ENCODE results near the gene XPC. TPM values are rescaled to one million over a fixed set of nuclear protein-coding genes. Genes with fewer than 3 reads are reported as not detected.

XPC gene
- total RNA-seq, 3 donors from 2014 or later (not counting 1 experiment from before 2014, with no cell fraction given): 45.5 to 62.1 (median 50.0) TPM

GRCh38 chr3:14202874-14203520 lies 24.6 kb upstream of the XPC start:
- 78% methylated on average over 23 of the region's 23 CpGs for WGBS (ENCODE audit: insufficient coverage)

GRCh38 chr3:14201940-14202684 lies 23.7 kb upstream of the XPC start:
- H3K9me3 Mint-ChIP-seq: no peaks in the 10 kb centered on the region
- H3K4me3 ChIP-seq (ENCODE audit: low read length): no peak overlapping the region
- DNase-seq (no peak), ATAC-seq (no peak)
- no peaks in the 10 kb centered on the region for H3K4me1 ChIP-seq (ENCODE audit: control insufficient read depth, insufficient read depth, low read length)
- intact Hi-C loops (cut with micrococcal nuclease): no loop called here
- H3K9me3 ChIP-seq (ENCODE audit: control insufficient read depth, insufficient read depth, low read length): no peaks in the 10 kb centered on the region
- no peak overlapping the region for H3K4me3 Mint-ChIP-seq
- peaks cover 14% of the 10 kb centered on the region for H3K36me3 Mint-ChIP-seq
- H3K36me3 ChIP-seq (ENCODE audit: control insufficient read depth, insufficient read depth, low read length): peaks cover 6% of the 10 kb centered on the region
- H3K27ac ChIP-seq (ENCODE audit: low read length): no peak overlapping the region
- no peaks in the 10 kb centered on the region for H3K27me3 ChIP-seq (ENCODE audit: control insufficient read depth, insufficient read depth, low read length)
- H3K4me1 Mint-ChIP-seq: peaks cover 0 to 7% of the 10 kb centered on the region in 2 donors
- no peak overlapping the region for H3K27ac Mint-ChIP-seq
- TF ChIP-seq CTCF (IDR thresholded peaks at IDR 0.05): no peak
- H3K27me3 Mint-ChIP-seq (ENCODE audit: low read depth in 2 of 2): no peaks in the 10 kb centered on the region
- 78% methylated on average over 7 of the region's 7 CpGs for WGBS (ENCODE audit: insufficient coverage)

More at GRCh38 chr3:14202874-14203520, 24.6 kb upstream of the XPC start:
- TF ChIP-seq CTCF (IDR thresholded peaks at IDR 0.05): no peak
- peaks cover 5% of the 10 kb centered on the region for H3K36me3 ChIP-seq (ENCODE audit: control insufficient read depth, insufficient read depth, low read length)
- Mint-ChIP-seq H3K9me3 (no peaks in the 10 kb centered on the region), H3K36me3 (peaks cover 6% of the 10 kb centered on the region), H3K27ac (no peak overlapping the region), H3K4me1 (peaks cover 0 to 7% of the 10 kb centered on the region in 2 donors), H3K27me3 (ENCODE audit: low read depth in 2 of 2) (no peaks in the 10 kb centered on the region), H3K4me3 (no peak overlapping the region)
- no peaks in the 10 kb centered on the region for H3K9me3 ChIP-seq (ENCODE audit: control insufficient read depth, insufficient read depth, low read length)
- no peaks in the 10 kb centered on the region for H3K4me1 ChIP-seq (ENCODE audit: control insufficient read depth, insufficient read depth, low read length)
- intact Hi-C loops (cut with micrococcal nuclease): loop anchor here (1.0 kb wide), 1 partner anchor 265 kb away; no protein-coding TSS in a partner anchor
- no peak for ATAC-seq
- no peak for DNase-seq
- no peaks in the 10 kb centered on the region for H3K27me3 ChIP-seq (ENCODE audit: control insufficient read depth, insufficient read depth, low read length)
- H3K4me3 ChIP-seq (ENCODE audit: low read length): no peak overlapping the region
- no peak overlapping the region for H3K27ac ChIP-seq (ENCODE audit: low read length)

- peaks cover 0 to 7% of the 10 kb centered on the region in 2 donors for H3K4me1 Mint-ChIP-seq
- H3K27ac ChIP-seq (ENCODE audit: low read length): no peak overlapping the region
- H3K4me3 ChIP-seq (ENCODE audit: low read length): no peak overlapping the region
- H3K9me3 ChIP-seq (ENCODE audit: control insufficient read depth, insufficient read depth, low read length): no peaks in the 10 kb centered on the region
- no peak for ATAC-seq
- H3K36me3 Mint-ChIP-seq: peaks cover 14% of the 10 kb centered on the region
- intact Hi-C loops (cut with micrococcal nuclease): no loop called here
- H3K27ac Mint-ChIP-seq: no peak overlapping the region
- no peak for DNase-seq
- 93% methylated on average over 4 of the region's 4 CpGs for WGBS (ENCODE audit: insufficient coverage)
- H3K27me3 Mint-ChIP-seq (ENCODE audit: low read depth in 2 of 2): no peaks in the 10 kb centered on the region
- H3K4me3 Mint-ChIP-seq: no peak overlapping the region
- no peak for TF ChIP-seq CTCF (IDR thresholded peaks at IDR 0.05)
- no peaks in the 10 kb centered on the region for H3K4me1 ChIP-seq (ENCODE audit: control insufficient read depth, insufficient read depth, low read length)
- H3K27me3 ChIP-seq (ENCODE audit: control insufficient read depth, insufficient read depth, low read length): no peaks in the 10 kb centered on the region
- no peaks in the 10 kb centered on the region for H3K9me3 Mint-ChIP-seq
- peaks cover 6% of the 10 kb centered on the region for H3K36me3 ChIP-seq (ENCODE audit: control insufficient read depth, insufficient read depth, low read length)
These were observed 22.4 kb upstream of the XPC start for GRCh38 chr3:14200841-14201240.

Data from natural killer cell (primary cell).